CD14-positive monocyte (primary cell): ENCODE data around the gene HECTD4. TPM values are rescaled to one million over a fixed set of nuclear protein-coding genes. Genes with fewer than 3 reads are reported as not detected.

Source experiments
- DNase-seq, 3 donors: peaks; one replicate each; pipeline ENCODE4 v3.0.0-alpha.2; 2011 to 2022
- H2AFZ ChIP-seq: 2 replicates; pipeline ENCODE4 v1.6.0; 2012; ENCODE audit warnings: mild to moderate bottlenecking, low read depth, low read length, inconsistent platforms; ENCODE audit not compliant: insufficient read depth, poor library complexity, severe bottlenecking
- H3K27ac ChIP-seq, 2 donors: 1 replicate in 1 of 2; 2 replicates in 1 of 2; pipeline ENCODE4 v1.5.1; 2012 to 2013; ENCODE audit warnings: low read length in 2 of 2, control low read depth in 1 of 2, inconsistent platforms in 1 of 2, low read depth in 1 of 2, mild to moderate bottlenecking in 1 of 2
- H3K27me3 ChIP-seq, 2 donors: one replicate each; pipeline versions ENCODE4 v1.6.0 to v1.6.1; 2011 to 2013; ENCODE audit warnings: low read length in 2 of 2; ENCODE audit not compliant: control insufficient read depth in 2 of 2, insufficient read depth in 2 of 2
- H3K36me3 ChIP-seq, 2 donors: replicated peaks in 1 of 2; 1 replicate in 1 of 2; 2 replicates in 1 of 2; pipeline versions ENCODE4 v1.5.1 to v1.6.1; 2012 to 2013; ENCODE audit warnings: low read length in 2 of 2, control low read depth in 1 of 2, inconsistent platforms in 1 of 2, mild to moderate bottlenecking in 1 of 2; ENCODE audit not compliant: insufficient read depth in 2 of 2, control insufficient read depth in 1 of 2
- H3K4me1 ChIP-seq, 2 donors: 1 replicate in 1 of 2; 2 replicates in 1 of 2; pipeline versions ENCODE4 v1.5.1 to v1.6.1; 2012 to 2013; ENCODE audit warnings: low read length in 2 of 2, control low read depth in 1 of 2, inconsistent platforms in 1 of 2, mild to moderate bottlenecking in 1 of 2, moderate library complexity in 1 of 2; ENCODE audit not compliant: insufficient read depth in 2 of 2, control insufficient read depth in 1 of 2
- H3K4me2 ChIP-seq: replicated peaks from 2 replicates; pipeline ENCODE3; 2012; ENCODE audit warnings: low read length, moderate library complexity, mild to moderate bottlenecking; ENCODE audit not compliant: poor library complexity, severe bottlenecking; ENCODE audit errors: extremely low read depth
- H3K4me3 ChIP-seq, 3 experiments: fragments of 200-600 bp in 1 of 3; sonication (generic) in 1 of 3; replicated peaks in 1 of 3; 1 replicate in 2 of 3; 2 replicates in 1 of 3; pipeline ENCODE4 v1.5.1; 2011 to 2013; ENCODE audit warnings: low read length in 3 of 3, mild to moderate bottlenecking in 3 of 3, control low read depth in 2 of 3, low read depth in 2 of 3, inconsistent platforms in 1 of 3, moderate library complexity in 1 of 3
- H3K79me2 ChIP-seq: 2 replicates; pipeline ENCODE4 v1.6.0; 2012; ENCODE audit warnings: mild to moderate bottlenecking, control low read depth, inconsistent platforms, low read length, moderate library complexity; ENCODE audit not compliant: insufficient read depth
- H3K9ac ChIP-seq: 2 replicates; pipeline ENCODE4 v1.6.0; 2017; ENCODE audit warnings: low read length, mild to moderate bottlenecking; ENCODE audit not compliant: insufficient read depth, poor library complexity, severe bottlenecking
- H3K9me3 ChIP-seq, 2 donors: replicated peaks in 1 of 2; 1 replicate in 1 of 2; 2 replicates in 1 of 2; pipeline versions ENCODE4 v1.5.1 to v1.6.1; 2012 to 2013; ENCODE audit warnings: low read length in 2 of 2, control low read depth in 1 of 2; ENCODE audit not compliant: control insufficient read depth in 1 of 2, insufficient read depth in 1 of 2
- H4K20me1 ChIP-seq: 2 replicates; pipeline ENCODE4 v1.6.0; 2012; ENCODE audit warnings: mild to moderate bottlenecking, low read length, control low read depth, moderate library complexity; ENCODE audit not compliant: insufficient read depth
- H3K27ac Mint-ChIP-seq, 7 donors: one replicate each; pipeline ENCODE4 v1.8.0; 2020; ENCODE audit warnings: mild to moderate bottlenecking in 7 of 7, mixed read lengths in 7 of 7, moderate library complexity in 6 of 7, inconsistent platforms in 2 of 7
- H3K27me3 Mint-ChIP-seq, 3 donors: one replicate each; pipeline ENCODE4 v1.8.0; 2021 to 2022; ENCODE audit warnings: low read depth in 3 of 3, mild to moderate bottlenecking in 3 of 3, mixed read lengths in 3 of 3, moderate library complexity in 3 of 3, inconsistent platforms in 1 of 3
- H3K36me3 Mint-ChIP-seq, 2 donors: one replicate each; pipeline ENCODE4 v1.8.0; 2020; ENCODE audit warnings: mixed read lengths in 2 of 2, inconsistent platforms in 1 of 2, mild to moderate bottlenecking in 1 of 2
- H3K4me1 Mint-ChIP-seq: one replicate; pipeline ENCODE4 v1.8.0; 2020; ENCODE audit warnings: mild to moderate bottlenecking, mixed read lengths
- H3K4me3 Mint-ChIP-seq, 2 donors: one replicate each; pipeline ENCODE4 v1.8.0; 2020; ENCODE audit warnings: mild to moderate bottlenecking in 2 of 2, mixed read lengths in 2 of 2, moderate library complexity in 1 of 2
- H3K9me3 Mint-ChIP-seq, 7 donors: one replicate each; pipeline ENCODE4 v1.8.0; 2020 to 2022; ENCODE audit warnings: mixed read lengths in 7 of 7, mild to moderate bottlenecking in 6 of 7, moderate library complexity in 6 of 7, inconsistent platforms in 2 of 7
- CTCF ChIP-seq: fragments of 200-600 bp; IDR thresholded peaks from one replicate; pipeline ENCODE4 v1.8.0; 2022; ENCODE audit warnings: antibody characterized with exemption, mild to moderate bottlenecking
- WGBS: methylation state at CpG from one replicate; pipeline ENCODE4 v1.1.5; 2013; ENCODE audit warnings: missing lambda C conversion rate; ENCODE audit not compliant: insufficient coverage; 5-methylcytosine and 5-hydroxymethylcytosine counted together
- intact Hi-C, 2 donors: fragments of 100-400 bp; cut with micrococcal nuclease; formaldehyde crosslinking; loops; one replicate each; pipeline versions ENCODE4 v1.15.0 to v1.15.1; 2023
- polyA plus RNA-seq, 3 donors: library from polyadenylated mRNA; depleted of rRNA in 1 of 3; unstranded in 2 of 3; stranded (reverse) in 1 of 3; fragments of 300-500 nt in 2 of 3; fragments of >200 nt in 1 of 3; fragmentation: Illumina TruSeq in 2 of 3; gene quantifications; 1 replicate in 2 of 3; 2 replicates in 1 of 3; pipeline ENCODE4 v1.2.3, GENCODE V29; 2012 to 2021

The HECTD4 gene
- polyA plus RNA-seq, 3 donors = 0.73 to 18.3 (median 2.4) TPM

DNA sequence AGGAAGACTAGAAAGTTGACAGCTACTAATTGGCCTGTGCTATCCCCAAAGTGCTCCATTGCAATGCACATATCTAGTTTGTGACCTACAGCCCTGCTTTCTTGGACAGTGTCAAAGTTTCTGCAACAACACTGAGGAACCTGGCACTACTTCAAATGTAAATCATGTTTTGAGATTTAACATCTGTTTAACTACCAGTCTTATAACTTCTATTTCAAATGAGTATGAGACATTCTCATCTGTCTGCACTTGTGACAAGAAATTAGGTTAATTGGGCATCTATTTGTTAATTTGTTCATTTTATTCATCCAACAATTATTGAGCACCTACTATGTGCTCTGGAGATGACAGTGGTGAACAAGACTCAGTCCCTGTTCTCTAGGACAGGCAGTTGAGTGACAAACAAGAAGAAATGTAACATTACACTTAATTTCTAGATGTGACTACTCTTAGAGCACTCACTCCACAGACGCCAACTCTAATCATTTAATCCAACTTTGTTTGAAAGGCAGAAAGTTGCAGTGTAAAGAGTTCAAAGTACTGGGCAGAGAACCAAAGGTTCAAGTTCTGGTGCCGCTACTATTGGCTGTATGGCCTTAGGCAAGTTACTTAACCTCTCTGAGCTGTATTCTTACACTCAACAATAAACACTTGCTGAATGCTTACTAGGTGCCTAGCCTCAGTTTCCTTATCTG, 74.8 kb downstream of the HECTD4 start:
- WGBS = no CpG with 5 or more reads among the region's 2 CpGs
- H3K36me3 Mint-ChIP-seq = peaks cover 58 to 79% of the 10 kb centered on the region in 2 donors
- H2AFZ ChIP-seq = no peak overlapping the region
- H3K9ac ChIP-seq = no peak overlapping the region
- no peaks in the 10 kb centered on the region for H3K9me3 ChIP-seq
- H3K27ac Mint-ChIP-seq = no peak overlapping the region
- H3K4me3 Mint-ChIP-seq = no peak overlapping the region
- no peak overlapping the region for H3K27ac ChIP-seq
- intact Hi-C loops = no loop called here
- no peaks in the 10 kb centered on the region for H4K20me1 ChIP-seq
- DNase-seq = no peak
- peaks cover 0 to 1% (median 0%) of the 10 kb centered on the region in 3 donors for H3K27me3 Mint-ChIP-seq
- H3K36me3 ChIP-seq = peaks cover 51 to 87% of the 10 kb centered on the region in 2 donors
- TF ChIP-seq CTCF = no peak
- H3K27me3 ChIP-seq = no peaks in the 10 kb centered on the region
- no peaks in the 10 kb centered on the region for H3K9me3 Mint-ChIP-seq
- H3K4me1 ChIP-seq = no peaks in the 10 kb centered on the region
- no peaks in the 10 kb centered on the region for H3K79me2 ChIP-seq
- no peak overlapping the region for H3K4me2 ChIP-seq
- no peaks in the 10 kb centered on the region for H3K4me1 Mint-ChIP-seq
- no peak overlapping the region for H3K4me3 ChIP-seq

GRCh38 chr12:112305951-112306350, 76.3 kb downstream of the HECTD4 start:
- peaks cover 51 to 89% of the 10 kb centered on the region in 2 donors for H3K36me3 ChIP-seq

More at GRCh38 chr12:112305951-112306350, 76.3 kb downstream of the HECTD4 start:
- H3K27ac Mint-ChIP-seq = peak overlapping the region in 1 of 7 donors; percentile 6
- H3K9me3 ChIP-seq = no peaks in the 10 kb centered on the region
- no peak overlapping the region for H3K4me3 Mint-ChIP-seq
- DNase-seq = no peak
- peaks cover 0 to 1% (median 0%) of the 10 kb centered on the region in 3 donors for H3K27me3 Mint-ChIP-seq
- H3K4me2 ChIP-seq = no peak overlapping the region
- H3K9ac ChIP-seq = no peak overlapping the region
- H3K36me3 Mint-ChIP-seq = peaks cover 61 to 80% of the 10 kb centered on the region in 2 donors
- no peaks in the 10 kb centered on the region for H3K4me1 Mint-ChIP-seq
- H4K20me1 ChIP-seq = no peaks in the 10 kb centered on the region
- no peak overlapping the region for H3K27ac ChIP-seq
- no peaks in the 10 kb centered on the region for H3K27me3 ChIP-seq
- H3K79me2 ChIP-seq = no peaks in the 10 kb centered on the region
- no peaks in the 10 kb centered on the region for H3K4me1 ChIP-seq
- intact Hi-C loops = no loop called here
- no peak overlapping the region for H3K4me3 ChIP-seq
- H2AFZ ChIP-seq = no peak overlapping the region
- no peaks in the 10 kb centered on the region for H3K9me3 Mint-ChIP-seq
- WGBS = 67% methylated on average over 3 of the region's 3 CpGs
- TF ChIP-seq CTCF = no peak
